HEK293 (cell line): ENCODE data around the gene NFIB.

Experiments used
- CTCF ChIA-PET: fragments of 350-600 bp; formaldehyde crosslinking; extraction: SDS; loops from one replicate; lab custom pipeline; 2021; ENCODE audit warnings: antibody characterized with exemption; lab: Yijun Ruan, JAX
- POLR2A ChIA-PET: fragments of 300-600 bp; formaldehyde crosslinking; extraction: SDS; loops from one replicate; lab custom pipeline; 2020; ENCODE audit warnings: antibody characterized with exemption, inconsistent platforms; lab: Yijun Ruan, JAX
- H3K27ac ChIP-seq: fragments of 200-500 bp; sonication (Bioruptor generic); 2 replicates; pipeline ENCODE4 v1.5.1; 2014; ENCODE audit warnings: low read depth, low read length, control low read depth, inconsistent platforms; ENCODE audit errors: extremely low read depth
- H3K36me3 ChIP-seq, 2 experiments: fragments of 200-500 bp in 1 of 2; sonication (Bioruptor generic) in 1 of 2; 1 replicate in 1 of 2; 2 replicates in 1 of 2; pipeline ENCODE4 v1.5.1; 2014 to 2017; ENCODE audit warnings: inconsistent platforms in 2 of 2, low read length in 2 of 2; ENCODE audit not compliant: control insufficient read depth in 2 of 2, insufficient read depth in 1 of 2
- H3K4me1 ChIP-seq: fragments of 200-500 bp; sonication (Bioruptor generic); 2 replicates; pipeline ENCODE4 v1.5.1; 2014; ENCODE audit warnings: mild to moderate bottlenecking, low read length, inconsistent platforms; ENCODE audit not compliant: control insufficient read depth, insufficient read depth
- H3K4me3 ChIP-seq: 2 replicates; pipeline ENCODE4 v1.5.1; 2011; ENCODE audit warnings: low read depth, mild to moderate bottlenecking, control low read depth, low read length, moderate library complexity
- H3K9me3 ChIP-seq: fragments of 200-500 bp; sonication (Bioruptor generic); 2 replicates; pipeline ENCODE4 v1.5.1; 2014; ENCODE audit warnings: low read depth, low read length, inconsistent platforms; ENCODE audit not compliant: control insufficient read depth, insufficient read depth
- KLF8 ChIP-seq: fragments of 450-650 bp; formaldehyde crosslinking; IDR thresholded peaks from 2 replicates; pipeline ENCODE4 v1.5.1; 2016; ENCODE audit warnings: missing biosample characterization, missing genetic modification characterization
- MYNN ChIP-seq: fragments of 450-650 bp; formaldehyde crosslinking; IDR thresholded peaks from 2 replicates; pipeline ENCODE4 v1.5.1; 2016; ENCODE audit warnings: missing biosample characterization, missing genetic modification characterization, borderline replicate concordance
- RBAK ChIP-seq: fragments of 450-650 bp; formaldehyde crosslinking; IDR thresholded peaks from 2 replicates; pipeline ENCODE4 v1.5.1; 2016; ENCODE audit warnings: missing biosample characterization, missing genetic modification characterization
- ZBTB1 ChIP-seq: fragments of 450-650 bp; formaldehyde crosslinking; IDR thresholded peaks from 2 replicates; pipeline ENCODE4 v1.5.1; 2016; ENCODE audit warnings: missing biosample characterization, missing genetic modification characterization
- ZBTB48 ChIP-seq: fragments of 450-650 bp; formaldehyde crosslinking; IDR thresholded peaks from 2 replicates; pipeline ENCODE4 v1.5.1; 2016; ENCODE audit warnings: missing biosample characterization, missing genetic modification characterization
- ZEB2 ChIP-seq: fragments of 450-650 bp; formaldehyde crosslinking; IDR thresholded peaks from 2 replicates; pipeline ENCODE4 v1.5.1; 2016; ENCODE audit warnings: missing biosample characterization, missing genetic modification characterization
- ZNF114 ChIP-seq: fragments of 450-650 bp; formaldehyde crosslinking; IDR thresholded peaks from 2 replicates; pipeline ENCODE4 v1.5.0; 2017; ENCODE audit warnings: missing biosample characterization, missing genetic modification characterization
- ZNF121 ChIP-seq: fragments of 450-650 bp; formaldehyde crosslinking; IDR thresholded peaks from 2 replicates; pipeline ENCODE4 v1.5.1; 2016; ENCODE audit warnings: missing biosample characterization, missing genetic modification characterization
- ZNF140 ChIP-seq: fragments of 450-650 bp; formaldehyde crosslinking; IDR thresholded peaks from 2 replicates; pipeline ENCODE4 v1.5.1; 2016; ENCODE audit warnings: missing biosample characterization, missing genetic modification characterization
- ZNF155 ChIP-seq: fragments of 450-650 bp; formaldehyde crosslinking; IDR thresholded peaks from 2 replicates; pipeline ENCODE4 v1.5.1; 2016; ENCODE audit warnings: missing biosample characterization, missing genetic modification characterization
- ZNF169 ChIP-seq: fragments of 450-650 bp; formaldehyde crosslinking; IDR thresholded peaks from 2 replicates; pipeline ENCODE4 v1.5.1; 2016; ENCODE audit warnings: missing biosample characterization, missing genetic modification characterization
- ZNF202 ChIP-seq: fragments of 450-650 bp; formaldehyde crosslinking; IDR thresholded peaks from 2 replicates; pipeline ENCODE4 v1.5.1; 2016; ENCODE audit warnings: missing biosample characterization, missing genetic modification characterization, borderline replicate concordance
- ZNF311 ChIP-seq: fragments of 450-650 bp; formaldehyde crosslinking; IDR thresholded peaks from 2 replicates; pipeline ENCODE4 v1.5.1; 2017; ENCODE audit warnings: missing biosample characterization, missing genetic modification characterization, borderline replicate concordance
- ZNF341 ChIP-seq: fragments of 450-650 bp; formaldehyde crosslinking; IDR thresholded peaks from 2 replicates; pipeline ENCODE4; 2016; ENCODE audit warnings: low read depth, missing biosample characterization, missing genetic modification characterization
- ZNF426 ChIP-seq: fragments of 450-650 bp; formaldehyde crosslinking; IDR thresholded peaks from 2 replicates; pipeline ENCODE4 v1.5.1; 2017; ENCODE audit warnings: missing biosample characterization, missing genetic modification characterization, mild to moderate bottlenecking, inconsistent platforms, moderate library complexity
- ZNF549 ChIP-seq: fragments of 450-650 bp; IDR thresholded peaks from 2 replicates; pipeline ENCODE4 v1.5.1; 2018; ENCODE audit warnings: missing biosample characterization, missing genetic modification characterization, mild to moderate bottlenecking, inconsistent platforms, moderate library complexity
- ZNF585B ChIP-seq: fragments of 450-650 bp; formaldehyde crosslinking; IDR thresholded peaks from 2 replicates; pipeline ENCODE4 v1.5.1; 2016; ENCODE audit warnings: missing biosample characterization, missing genetic modification characterization
- ZNF610 ChIP-seq: fragments of 450-650 bp; formaldehyde crosslinking; IDR thresholded peaks from 2 replicates; pipeline ENCODE4 v1.5.1; 2016; ENCODE audit warnings: missing biosample characterization, missing genetic modification characterization, borderline replicate concordance
- ZNF658 ChIP-seq: fragments of 450-650 bp; formaldehyde crosslinking; IDR thresholded peaks from 2 replicates; pipeline ENCODE4; 2016; ENCODE audit warnings: missing biosample characterization, missing genetic modification characterization
- ZNF701 ChIP-seq: fragments of 450-650 bp; formaldehyde crosslinking; IDR thresholded peaks from 2 replicates; pipeline ENCODE4 v1.5.1; 2016; ENCODE audit warnings: missing biosample characterization, missing genetic modification characterization
- ZNF768 ChIP-seq: fragments of 450-650 bp; formaldehyde crosslinking; IDR thresholded peaks from 2 replicates; pipeline ENCODE4 v1.5.1; 2018; ENCODE audit warnings: missing biosample characterization, mild to moderate bottlenecking, missing genetic modification characterization
- ZNF843 ChIP-seq: fragments of 450-650 bp; formaldehyde crosslinking; IDR thresholded peaks from 2 replicates; pipeline ENCODE4 v1.5.1; 2016; ENCODE audit warnings: missing biosample characterization, missing genetic modification characterization
- ZXDB ChIP-seq: fragments of 450-650 bp; formaldehyde crosslinking; IDR thresholded peaks from 2 replicates; pipeline ENCODE4 v1.5.1; 2016; ENCODE audit warnings: missing biosample characterization, missing genetic modification characterization
- TF ChIP-seq, protein P1 (sequence below): fragments of 450-650 bp; formaldehyde crosslinking; IDR thresholded peaks from 2 replicates; pipeline ENCODE4 v1.5.1; 2017; ENCODE audit warnings: missing biosample characterization, missing genetic modification characterization
- TF ChIP-seq, protein P2 (sequence below): fragments of 450-650 bp; formaldehyde crosslinking; IDR thresholded peaks from 2 replicates; pipeline ENCODE4 v1.5.1; 2017; ENCODE audit warnings: missing biosample characterization, missing genetic modification characterization
- TF ChIP-seq, protein P3 (sequence below): fragments of 450-650 bp; formaldehyde crosslinking; IDR thresholded peaks from 2 replicates; pipeline ENCODE4 v1.5.1; 2016; ENCODE audit warnings: missing biosample characterization, missing genetic modification characterization
- TF ChIP-seq, protein P4 (sequence below): fragments of 450-650 bp; formaldehyde crosslinking; IDR thresholded peaks from 2 replicates; pipeline ENCODE4; 2016; ENCODE audit warnings: missing biosample characterization, missing genetic modification characterization
- TF ChIP-seq, protein P5 (sequence below): sonication (generic); formaldehyde crosslinking; IDR thresholded peaks from 2 replicates; pipeline ENCODE4 v1.8.1; 2022; ENCODE audit warnings: mild to moderate bottlenecking, moderate library complexity, missing genetic modification reagents

The NFIB gene

DNA sequence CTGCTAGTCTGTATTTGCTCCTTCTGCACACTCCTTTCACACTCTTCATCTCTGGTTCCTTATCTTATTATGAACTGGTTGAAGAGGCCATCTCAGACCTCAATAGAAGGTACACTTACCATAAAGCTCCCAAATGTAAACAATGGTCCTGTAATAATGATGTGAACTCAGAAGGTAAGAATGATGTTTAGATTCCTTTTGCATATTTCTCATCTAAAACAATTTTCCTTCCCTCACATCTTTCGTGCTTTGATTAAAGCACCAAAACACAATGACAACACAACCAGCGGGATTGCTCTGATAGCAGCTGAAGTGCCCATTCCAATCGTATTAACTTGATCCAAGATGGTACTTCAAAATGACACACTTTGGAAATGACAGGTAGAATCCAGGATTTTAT lies 34.3 kb downstream of the NFIB start:
- Histone ChIP-seq H3K36me3 (no peaks in the 10 kb centered on the region), H3K9me3 (no peaks in the 10 kb centered on the region), H3K4me3 (no peak overlapping the region), H3K27ac (no peak overlapping the region), H3K4me1 (peaks cover 21% of the 10 kb centered on the region)
- ChIA-PET POLR2A (no interaction called here), CTCF (no interaction called here)
- TF ChIP-seq ZNF658 (tag by site-specific recombination): no peak
- TF ChIP-seq ZNF585B (tag by site-specific recombination): no peak
- TF ChIP-seq ZXDB (tag by site-specific recombination): no peak
- no peak for TF ChIP-seq ZNF202
- TF ChIP-seq MYNN (tag by site-specific recombination): no peak
- no peak for TF ChIP-seq ZNF426 (tag by site-specific recombination)
- no peak for TF ChIP-seq ZNF843 (tag by site-specific recombination)
- TF ChIP-seq ZNF701 (tag by site-specific recombination): no peak
- no peak for TF ChIP-seq ZNF121 (tag by site-specific recombination)
- no peak for TF ChIP-seq RBAK (tag by site-specific recombination)
- TF ChIP-seq ZBTB1: no peak
- TF ChIP-seq, protein P1, sequence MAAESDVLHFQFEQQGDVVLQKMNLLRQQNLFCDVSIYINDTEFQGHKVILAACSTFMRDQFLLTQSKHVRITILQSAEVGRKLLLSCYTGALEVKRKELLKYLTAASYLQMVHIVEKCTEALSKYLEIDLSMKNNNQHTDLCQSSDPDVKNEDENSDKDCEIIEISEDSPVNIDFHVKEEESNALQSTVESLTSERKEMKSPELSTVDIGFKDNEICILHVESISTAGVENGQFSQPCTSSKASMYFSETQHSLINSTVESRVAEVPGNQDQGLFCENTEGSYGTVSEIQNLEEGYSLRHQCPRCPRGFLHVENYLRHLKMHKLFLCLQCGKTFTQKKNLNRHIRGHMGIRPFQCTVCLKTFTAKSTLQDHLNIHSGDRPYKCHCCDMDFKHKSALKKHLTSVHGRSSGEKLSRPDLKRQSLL (tag by site-specific recombination): no peak
- TF ChIP-seq KLF8 (tag by site-specific recombination): no peak
- TF ChIP-seq ZNF140 (tag by site-specific recombination): no peak
- TF ChIP-seq ZEB2 (tag by site-specific recombination): no peak
- no peak for TF ChIP-seq ZNF768 (tag by site-specific recombination)
- TF ChIP-seq, protein P2, sequence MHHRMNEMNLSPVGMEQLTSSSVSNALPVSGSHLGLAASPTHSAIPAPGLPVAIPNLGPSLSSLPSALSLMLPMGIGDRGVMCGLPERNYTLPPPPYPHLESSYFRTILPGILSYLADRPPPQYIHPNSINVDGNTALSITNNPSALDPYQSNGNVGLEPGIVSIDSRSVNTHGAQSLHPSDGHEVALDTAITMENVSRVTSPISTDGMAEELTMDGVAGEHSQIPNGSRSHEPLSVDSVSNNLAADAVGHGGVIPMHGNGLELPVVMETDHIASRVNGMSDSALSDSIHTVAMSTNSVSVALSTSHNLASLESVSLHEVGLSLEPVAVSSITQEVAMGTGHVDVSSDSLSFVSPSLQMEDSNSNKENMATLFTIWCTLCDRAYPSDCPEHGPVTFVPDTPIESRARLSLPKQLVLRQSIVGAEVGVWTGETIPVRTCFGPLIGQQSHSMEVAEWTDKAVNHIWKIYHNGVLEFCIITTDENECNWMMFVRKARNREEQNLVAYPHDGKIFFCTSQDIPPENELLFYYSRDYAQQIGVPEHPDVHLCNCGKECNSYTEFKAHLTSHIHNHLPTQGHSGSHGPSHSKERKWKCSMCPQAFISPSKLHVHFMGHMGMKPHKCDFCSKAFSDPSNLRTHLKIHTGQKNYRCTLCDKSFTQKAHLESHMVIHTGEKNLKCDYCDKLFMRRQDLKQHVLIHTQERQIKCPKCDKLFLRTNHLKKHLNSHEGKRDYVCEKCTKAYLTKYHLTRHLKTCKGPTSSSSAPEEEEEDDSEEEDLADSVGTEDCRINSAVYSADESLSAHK: no peak
- TF ChIP-seq ZNF341: no peak
- TF ChIP-seq, protein P3, sequence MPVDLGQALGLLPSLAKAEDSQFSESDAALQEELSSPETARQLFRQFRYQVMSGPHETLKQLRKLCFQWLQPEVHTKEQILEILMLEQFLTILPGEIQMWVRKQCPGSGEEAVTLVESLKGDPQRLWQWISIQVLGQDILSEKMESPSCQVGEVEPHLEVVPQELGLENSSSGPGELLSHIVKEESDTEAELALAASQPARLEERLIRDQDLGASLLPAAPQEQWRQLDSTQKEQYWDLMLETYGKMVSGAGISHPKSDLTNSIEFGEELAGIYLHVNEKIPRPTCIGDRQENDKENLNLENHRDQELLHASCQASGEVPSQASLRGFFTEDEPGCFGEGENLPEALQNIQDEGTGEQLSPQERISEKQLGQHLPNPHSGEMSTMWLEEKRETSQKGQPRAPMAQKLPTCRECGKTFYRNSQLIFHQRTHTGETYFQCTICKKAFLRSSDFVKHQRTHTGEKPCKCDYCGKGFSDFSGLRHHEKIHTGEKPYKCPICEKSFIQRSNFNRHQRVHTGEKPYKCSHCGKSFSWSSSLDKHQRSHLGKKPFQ (tag by site-specific recombination): no peak
- no peak for TF ChIP-seq ZBTB48 (tag by site-specific recombination)

DNA sequence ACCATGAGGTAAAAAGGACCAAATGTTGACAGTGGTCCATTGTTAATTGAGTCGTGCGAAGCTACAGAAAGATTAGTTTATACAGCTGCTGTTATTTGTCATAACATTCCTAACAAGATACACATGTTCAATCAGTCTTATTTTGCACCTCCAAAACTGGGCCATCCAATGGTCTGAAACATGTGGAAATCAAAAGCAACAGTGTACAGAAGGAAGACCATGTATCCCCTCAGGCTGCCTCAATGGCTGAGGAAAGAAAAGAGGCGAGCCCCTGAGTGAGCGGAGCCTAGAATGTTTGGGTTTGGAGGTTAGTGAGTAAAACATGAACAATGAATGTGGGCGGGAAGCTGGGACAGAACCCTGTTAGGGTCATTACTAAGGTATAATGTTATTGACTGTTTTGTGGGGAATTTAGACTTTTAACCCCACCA lies 35.6 kb downstream of the NFIB start:
- POLR2A ChIA-PET: no interaction called here
- CTCF ChIA-PET: interaction anchor here (0.7 to 1.1 kb wide), 5 partner anchors 16 to 260 kb away, joined by 3 to 4 read pairs (median 3); no protein-coding TSS in a partner anchor
- Histone ChIP-seq H3K36me3 (no peaks in the 10 kb centered on the region), H3K9me3 (no peaks in the 10 kb centered on the region), H3K4me3 (no peak overlapping the region), H3K4me1 (peaks cover 32% of the 10 kb centered on the region), H3K27ac (no peak overlapping the region)
- no peak for TF ChIP-seq ZNF169 (tag by site-specific recombination)
- no peak for TF ChIP-seq ZNF610 (tag by site-specific recombination)
- TF ChIP-seq ZNF155: no peak
- TF ChIP-seq, protein P4, sequence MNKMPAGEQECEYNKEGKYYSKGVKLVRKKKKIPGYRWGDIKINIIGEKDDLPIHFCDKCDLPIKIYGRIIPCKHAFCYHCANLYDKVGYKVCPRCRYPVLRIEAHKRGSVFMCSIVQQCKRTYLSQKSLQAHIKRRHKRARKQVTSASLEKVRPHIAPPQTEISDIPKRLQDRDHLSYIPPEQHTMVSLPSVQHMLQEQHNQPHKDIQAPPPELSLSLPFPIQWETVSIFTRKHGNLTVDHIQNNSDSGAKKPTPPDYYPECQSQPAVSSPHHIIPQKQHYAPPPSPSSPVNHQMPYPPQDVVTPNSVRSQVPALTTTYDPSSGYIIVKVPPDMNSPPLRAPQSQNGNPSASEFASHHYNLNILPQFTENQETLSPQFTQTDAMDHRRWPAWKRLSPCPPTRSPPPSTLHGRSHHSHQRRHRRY (tag by site-specific recombination): no peak
- TF ChIP-seq ZNF426 (tag by site-specific recombination): no peak
- no peak for TF ChIP-seq ZNF549 (tag by site-specific recombination)
- TF ChIP-seq, protein P5, sequence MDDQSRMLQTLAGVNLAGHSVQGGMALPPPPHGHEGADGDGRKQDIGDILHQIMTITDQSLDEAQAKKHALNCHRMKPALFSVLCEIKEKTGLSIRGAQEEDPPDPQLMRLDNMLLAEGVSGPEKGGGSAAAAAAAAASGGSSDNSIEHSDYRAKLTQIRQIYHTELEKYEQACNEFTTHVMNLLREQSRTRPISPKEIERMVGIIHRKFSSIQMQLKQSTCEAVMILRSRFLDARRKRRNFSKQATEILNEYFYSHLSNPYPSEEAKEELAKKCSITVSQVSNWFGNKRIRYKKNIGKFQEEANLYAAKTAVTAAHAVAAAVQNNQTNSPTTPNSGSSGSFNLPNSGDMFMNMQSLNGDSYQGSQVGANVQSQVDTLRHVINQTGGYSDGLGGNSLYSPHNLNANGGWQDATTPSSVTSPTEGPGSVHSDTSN: no peak
- no peak for TF ChIP-seq ZNF311 (tag by site-specific recombination)
- TF ChIP-seq ZNF114 (tag by site-specific recombination): no peak
